Skeletal muscle tissue (tissue), 4 donors: ENCODE results near the gene DEAF1. TPM values are rescaled to one million over a fixed set of nuclear protein-coding genes. Genes with fewer than 3 reads are reported as not detected.

Source experiments
- H3K27ac ChIP-seq: one replicate; pipeline ENCODE4 v1.7.0; 2013; ENCODE audit warnings: mild to moderate bottlenecking, low read depth, low read length, inconsistent platforms
- H3K27me3 ChIP-seq, 3 donors: one replicate each; pipeline ENCODE4 v1.7.0; 2013; ENCODE audit warnings: low read length in 3 of 3; ENCODE audit not compliant: control insufficient read depth in 3 of 3, insufficient read depth in 3 of 3
- H3K36me3 ChIP-seq, 3 donors: one replicate each; pipeline ENCODE4 v1.7.0; 2013; ENCODE audit warnings: low read length in 3 of 3; ENCODE audit not compliant: control insufficient read depth in 3 of 3, insufficient read depth in 3 of 3
- H3K4me1 ChIP-seq, 3 donors: one replicate each; pipeline ENCODE4 v1.7.0; 2013; ENCODE audit warnings: low read length in 3 of 3, mild to moderate bottlenecking in 3 of 3; ENCODE audit not compliant: control insufficient read depth in 3 of 3, insufficient read depth in 3 of 3
- H3K4me3 ChIP-seq, 3 donors: one replicate each; pipeline ENCODE4 v1.7.0; 2013; ENCODE audit warnings: low read length in 3 of 3
- H3K9ac ChIP-seq, 3 donors: one replicate each; pipeline ENCODE4 v1.7.0; 2013; ENCODE audit warnings: low read length in 3 of 3, mild to moderate bottlenecking in 3 of 3, moderate library complexity in 2 of 3, low read depth in 1 of 3
- H3K9me3 ChIP-seq, 3 donors: one replicate each; pipeline ENCODE4 v1.7.0; 2013; ENCODE audit warnings: low read length in 3 of 3; ENCODE audit not compliant: control insufficient read depth in 3 of 3
- total RNA-seq: library from RNA; depleted of rRNA; stranded (reverse); fragments of >200 nt; gene quantifications from one replicate; pipeline ENCODE4 v1.2.3, GENCODE V29; 2014
- donor health status: Osteomylitis.

DEAF1 gene
- total RNA-seq, 1 donor from 2014 or later = 17.2 TPM

GRCh38 chr11:595400-595799 lies 99.6 kb downstream of the DEAF1 start:
- H3K27ac ChIP-seq = no peak overlapping the region

More at GRCh38 chr11:595400-595799, 99.6 kb downstream of the DEAF1 start:
- no peak overlapping the region for H3K9ac ChIP-seq
- no peaks in the 10 kb centered on the region for H3K4me1 ChIP-seq
- H3K36me3 ChIP-seq = peaks cover 59 to 70% (median 67%) of the 10 kb centered on the region in 3 donors
- no peaks in the 10 kb centered on the region for H3K9me3 ChIP-seq
- no peaks in the 10 kb centered on the region for H3K27me3 ChIP-seq
- H3K4me3 ChIP-seq = no peak overlapping the region

Other genes with a start within 250 kb of the DEAF1 start
- 21.4 TPM for gene PTDSS2, start 244.9 kb downstream of the DEAF1 start, total RNA-seq
- gene RNH1, start 188.0 kb downstream of the DEAF1 start, total RNA-seq = 84.5 TPM
- gene HRAS, start 159.6 kb downstream of the DEAF1 start, total RNA-seq = 63.2 TPM
- under 0.01 TPM for gene LRRC56, start 157.7 kb downstream of the DEAF1 start, total RNA-seq
- under 0.01 TPM for gene LMNTD2, start 134.5 kb downstream of the DEAF1 start, total RNA-seq
- 0.52 TPM for gene RASSF7, start 134.3 kb downstream of the DEAF1 start, total RNA-seq
- 21.9 TPM for gene PHRF1, start 118.8 kb downstream of the DEAF1 start, total RNA-seq
- 6.8 TPM for gene IRF7, start 79.3 kb downstream of the DEAF1 start, total RNA-seq
- 1.0 TPM for gene CDHR5, start 70.3 kb downstream of the DEAF1 start, total RNA-seq
- 74.6 TPM for gene SCT, start 68.0 kb downstream of the DEAF1 start, total RNA-seq
- gene DRD4, start 58.0 kb downstream of the DEAF1 start, total RNA-seq = not detected
- gene TMEM80, start 594 bp upstream of the DEAF1 start, total RNA-seq = 5.7 TPM
- gene EPS8L2, start 11.0 kb upstream of the DEAF1 start, total RNA-seq = 1.0 TPM
- gene TALDO1, start 52.2 kb upstream of the DEAF1 start, total RNA-seq = 78.3 TPM
- gene GATD1, start 82.3 kb upstream of the DEAF1 start, total RNA-seq = 14.6 TPM
- not detected for gene CEND1, start 94.9 kb upstream of the DEAF1 start, total RNA-seq
- gene SLC25A22, start 103.1 kb upstream of the DEAF1 start, total RNA-seq = 2.6 TPM
- gene PIDD1, start 110.0 kb upstream of the DEAF1 start, total RNA-seq = 2.1 TPM
- 414 TPM for gene RPLP2, start 114.7 kb upstream of the DEAF1 start, total RNA-seq
- gene PNPLA2, start 123.7 kb upstream of the DEAF1 start, total RNA-seq = 13.6 TPM
- 5.7 TPM for gene CRACR2B, start 132.7 kb upstream of the DEAF1 start, total RNA-seq
- 94.5 TPM for gene CD151, start 137.7 kb upstream of the DEAF1 start, total RNA-seq
- 46.4 TPM for gene POLR2L, start 147.3 kb upstream of the DEAF1 start, total RNA-seq
- 42.3 TPM for gene TSPAN4, start 147.6 kb upstream of the DEAF1 start, total RNA-seq
- 26.1 TPM for gene CHID1, start 215.6 kb upstream of the DEAF1 start, total RNA-seq
- 17.7 TPM for gene AP2A2, start 230.6 kb upstream of the DEAF1 start, total RNA-seq